Effector CD4-positive, alpha-beta T cell (primary cell): ENCODE measurements around the gene PLA2G6.

Source experiments
- DNase-seq: peaks from one replicate; pipeline ENCODE4 v3.0.0-alpha.2; 2020

The PLA2G6 gene

DNA sequence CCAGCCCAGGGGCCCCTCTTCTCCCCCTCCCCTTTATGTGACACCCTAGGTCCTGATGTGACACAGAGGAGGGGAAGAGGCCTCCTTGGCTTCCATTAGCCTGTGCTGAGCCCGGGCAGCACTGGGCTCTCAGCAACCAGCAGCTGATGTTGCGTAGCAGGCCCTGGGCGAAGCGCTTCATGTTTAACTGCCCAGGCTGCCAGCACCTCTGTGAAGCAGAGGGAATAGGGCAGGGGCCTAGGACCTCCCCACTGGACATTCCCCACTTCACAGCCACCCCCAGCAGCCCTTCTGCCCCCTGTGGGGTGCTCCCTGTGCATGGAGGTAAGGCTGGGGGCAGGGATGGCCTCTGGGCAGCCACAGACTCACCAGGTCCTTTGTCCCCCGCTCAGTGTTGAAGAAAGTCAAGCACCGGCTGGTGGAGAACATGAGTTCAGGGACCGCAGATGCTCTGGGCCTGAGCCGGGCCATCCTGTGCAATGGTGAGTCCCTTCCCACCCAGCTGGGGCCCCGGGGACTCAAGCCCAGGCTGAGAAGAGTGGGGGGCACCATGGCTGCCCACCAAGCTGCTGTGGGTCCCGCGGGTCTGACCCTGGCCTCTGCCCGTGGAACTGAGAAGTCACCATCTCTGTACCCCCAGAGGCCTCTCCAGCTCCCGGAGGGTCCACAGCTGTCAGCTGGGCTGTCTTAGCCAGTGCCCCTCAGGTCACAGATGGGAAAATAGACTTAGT lies 112.8 kb downstream of the PLA2G6 start:
- DNase-seq: no peak

DNA sequence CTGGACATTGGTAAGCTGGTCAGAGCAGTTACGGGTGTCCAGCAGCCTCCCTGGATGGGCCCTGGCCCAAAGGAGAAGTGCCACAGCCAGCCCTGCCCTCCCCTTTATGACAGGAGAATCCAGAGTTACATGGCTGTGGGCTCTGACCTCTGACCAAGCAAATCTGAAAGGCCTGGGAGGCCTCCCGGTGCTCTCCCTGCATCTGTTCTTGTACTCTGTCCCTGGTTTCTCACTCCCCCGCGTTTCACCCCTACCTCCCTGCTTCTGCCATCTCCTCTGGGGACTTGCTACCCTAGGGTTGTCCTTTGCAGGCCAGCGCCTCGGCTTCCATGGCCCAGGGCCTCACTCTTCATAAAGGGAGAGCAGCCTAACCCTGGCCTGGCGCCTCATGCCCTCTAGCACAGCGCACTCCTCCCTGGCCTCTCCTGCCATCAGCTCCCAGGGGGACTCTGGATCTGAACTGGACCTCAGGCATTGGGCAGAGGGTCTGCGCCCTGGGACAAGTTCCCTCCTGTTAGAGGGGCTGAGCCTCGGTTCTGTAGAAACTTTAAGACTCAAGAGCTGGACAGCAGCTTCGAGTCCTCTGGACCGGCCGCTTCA lies 113.8 kb downstream of the PLA2G6 start:
- no peak for DNase-seq

DNA sequence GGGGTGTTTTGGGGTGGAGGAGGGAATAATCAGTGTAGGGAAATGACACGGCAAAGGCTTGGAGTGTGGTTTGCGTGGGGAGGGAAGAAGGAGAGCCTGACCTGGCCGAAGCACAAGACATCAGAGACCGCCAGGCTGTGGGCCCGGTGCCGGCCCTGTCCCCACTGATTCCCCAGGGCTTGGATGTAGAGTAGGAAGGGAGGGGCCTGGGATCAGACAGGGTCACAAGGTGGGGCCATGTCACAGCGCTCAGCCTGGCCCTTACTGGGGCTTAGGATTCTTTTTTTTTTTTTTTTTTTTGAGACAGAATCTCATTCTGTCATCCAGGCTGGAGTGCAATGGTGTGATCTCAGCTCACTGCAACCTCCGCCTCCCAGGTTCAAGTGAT lies 114.6 kb downstream of the PLA2G6 start:
- no peak for DNase-seq

DNA sequence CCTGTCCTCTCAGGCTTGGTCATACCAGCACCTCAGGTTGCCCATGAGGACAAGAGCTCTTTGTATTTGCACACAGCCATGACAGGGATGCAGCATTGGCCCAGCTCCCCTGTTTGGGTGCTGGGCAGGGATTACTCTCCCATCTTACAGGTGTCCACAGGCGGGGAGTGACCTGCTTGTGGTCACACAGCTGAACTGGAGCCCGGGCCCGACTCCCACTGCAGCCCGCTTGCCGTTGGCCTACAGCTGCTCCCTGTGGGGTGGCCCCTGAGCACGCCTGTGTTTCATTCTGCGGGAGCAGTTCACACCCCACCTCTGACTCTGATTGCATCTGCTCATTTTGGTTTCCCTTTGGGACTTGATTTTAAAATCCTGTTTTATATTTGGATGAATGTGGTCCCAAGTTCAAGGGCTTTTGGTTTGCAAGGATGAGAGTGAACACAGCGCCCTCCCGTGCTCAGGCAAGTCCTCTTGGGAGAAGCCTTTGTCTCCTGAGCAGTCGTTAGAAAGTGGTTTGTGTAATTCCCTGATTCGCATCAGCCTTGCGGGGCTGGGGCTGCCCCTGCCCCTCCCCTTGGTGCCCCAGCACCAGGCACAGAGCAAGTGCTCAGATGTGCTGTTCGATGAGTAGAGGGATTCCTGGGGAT lies 115.1 kb downstream of the PLA2G6 start:
- DNase-seq: no peak

DNA sequence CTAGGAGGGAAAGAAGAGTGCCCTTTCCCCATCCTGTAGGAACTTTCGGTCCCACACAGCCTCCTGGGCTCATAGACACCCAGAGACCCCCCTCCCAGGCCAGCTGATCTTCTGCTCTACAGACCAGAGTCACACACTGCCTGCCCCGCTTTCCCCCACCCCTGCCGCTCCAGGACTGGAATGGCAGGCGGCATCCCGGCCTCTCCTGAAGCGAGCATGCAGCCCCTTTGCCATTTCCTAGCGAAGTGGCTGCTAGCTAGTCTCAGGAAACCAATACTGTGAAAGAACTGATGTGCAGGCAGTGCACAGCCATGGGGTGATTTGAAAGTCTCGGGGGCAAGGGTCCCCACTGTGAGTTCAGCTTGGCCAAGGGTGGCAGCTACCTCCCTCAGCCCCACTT lies 116.1 kb downstream of the PLA2G6 start:
- no peak for DNase-seq

DNA sequence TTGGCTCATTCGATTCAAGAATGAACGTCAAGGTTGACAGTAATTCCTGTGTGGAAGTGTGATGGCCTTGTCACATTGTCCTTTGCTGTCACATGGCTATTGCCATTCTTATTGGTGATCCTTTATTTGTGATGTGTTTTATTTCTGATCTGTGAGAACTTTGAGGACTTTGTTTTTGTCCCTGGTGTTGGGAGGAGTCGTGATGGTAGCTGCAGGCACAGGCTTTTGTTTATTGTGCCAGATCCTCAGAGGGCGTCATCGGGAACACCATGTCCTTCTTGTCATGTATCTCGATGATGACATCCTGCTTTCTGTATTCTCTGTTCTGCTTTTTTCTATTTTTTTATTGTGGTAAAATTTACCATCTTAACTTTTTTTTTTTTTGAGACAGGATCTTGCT lies 118.8 kb downstream of the PLA2G6 start:
- no peak for DNase-seq
